ENCODE data around the gene SMC5.
"Not testable (repeated sequence)": the region's sequence is repeated elsewhere in the genome, so short reads cannot be mapped to it uniquely, and the experiment has no call there.

The SMC5 gene

GRCh38 chr9:70229026-70229425, 29.8 kb upstream of the SMC5 start:
- no peak for DNase-seq (ENCODE audit: low read depth)
- TF ChIP-seq CTCF (IDR thresholded peaks at IDR 0.05; ENCODE audit: insufficient read depth, low read depth, low read length, missing control alignments): no peak
- no peak overlapping the region for H3K4me3 ChIP-seq (ENCODE audit: low read length)

GRCh38 chr9:70229579-70229978, 29.2 kb upstream of the SMC5 start:
- no peak overlapping the region for H3K4me3 ChIP-seq (ENCODE audit: low read length)
- TF ChIP-seq CTCF (IDR thresholded peaks at IDR 0.05; ENCODE audit: insufficient read depth, low read depth, low read length, missing control alignments): peak; percentile 38

GRCh38 chr9:70232476-70232875, 26.3 kb upstream of the SMC5 start:
- no peak for TF ChIP-seq CTCF (IDR thresholded peaks at IDR 0.05; ENCODE audit: insufficient read depth, low read depth, low read length, missing control alignments)
- no peak for DNase-seq (ENCODE audit: low read depth)
- no peak overlapping the region for H3K4me3 ChIP-seq (ENCODE audit: low read length)

More at GRCh38 chr9:70229579-70229978, 29.2 kb upstream of the SMC5 start:
- peak; percentile 54 for DNase-seq (ENCODE audit: low read depth)

- not testable (repeated sequence) for H3K4me3 ChIP-seq (ENCODE audit: low read length); DNase-seq (ENCODE audit: low read depth)
Measured at GRCh38 chr9:70234208-70234607, 24.6 kb upstream of the SMC5 start.

- H3K4me3 ChIP-seq (ENCODE audit: low read length); DNase-seq (ENCODE audit: low read depth): not testable (repeated sequence)
Measured at GRCh38 chr9:70245952-70246351, 12.8 kb upstream of the SMC5 start.

- TF ChIP-seq CTCF (IDR thresholded peaks at IDR 0.05; ENCODE audit: insufficient read depth, low read depth, low read length, missing control alignments): no peak
- H3K4me3 ChIP-seq (ENCODE audit: low read length): no peak overlapping the region
- no peak for DNase-seq (ENCODE audit: low read depth)
Measured at GRCh38 chr9:70250221-70250620, 8.6 kb upstream of the SMC5 start.

GRCh38 chr9:70255486-70255885, 3.3 kb upstream of the SMC5 start:
- H3K4me3 ChIP-seq (ENCODE audit: low read length): peak overlapping the region; percentile 33
- TF ChIP-seq CTCF (IDR thresholded peaks at IDR 0.05; ENCODE audit: insufficient read depth, low read depth, low read length, missing control alignments): no peak
- DNase-seq (ENCODE audit: low read depth): no peak

- DNase-seq (ENCODE audit: low read depth): peak; percentile 67
- H3K4me3 ChIP-seq (ENCODE audit: low read length): peak overlapping the region; percentile 33
- TF ChIP-seq CTCF (IDR thresholded peaks at IDR 0.05; ENCODE audit: insufficient read depth, low read depth, low read length, missing control alignments): no peak
Measured at GRCh38 chr9:70256123-70256551, 2.6 kb upstream of the SMC5 start.

Data from epithelial cell of esophagus (primary cell).